Measurements from ENCODE around the gene XXYLT1. TPM values are rescaled to one million over a fixed set of nuclear protein-coding genes. Genes with fewer than 3 reads are reported as not detected.

Gene XXYLT1
- total and polyA plus RNA-seq, 2 of the 4 experiments (the other 2 are of a cell fraction) = 14.7 to 18.1 TPM

DNA sequence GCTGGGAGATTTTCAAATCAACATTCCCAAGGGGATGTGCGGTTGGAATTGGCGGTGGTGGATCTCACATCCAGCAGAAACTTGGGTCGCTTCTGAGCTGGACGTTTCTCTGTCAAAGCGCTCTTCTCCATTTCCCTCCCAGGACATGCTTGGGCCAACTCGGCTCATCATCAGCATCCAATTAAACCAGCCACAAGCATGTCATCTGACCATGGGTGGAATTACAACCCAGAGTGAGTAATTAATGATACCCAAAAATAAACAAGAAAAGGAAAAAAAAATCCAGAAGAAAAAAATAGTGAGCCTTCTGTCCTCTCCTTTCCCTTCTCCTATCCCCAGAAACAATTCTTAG is 111.2 kb downstream of the XXYLT1 start:
- POLR2A ChIA-PET (ENCODE audit: unreplicated experiment) = no interaction called here
- BruUV-seq (replicated peaks) = no TSS peak
- dilution Hi-C loops (cut with HindIII; ENCODE audit: low sequenced_read_pairs, unreplicated experiment) = no loop called here

More for the DNA sequence above, 111.2 kb downstream of the XXYLT1 start:
- Histone ChIP-seq H3K18ac (ENCODE audit: low read depth, low read length) (peak overlapping the region; percentile 89), H2AK5ac (ENCODE audit: low read depth, low read length) (peak overlapping the region; percentile 99; the same call in 1 of the 2 replicates), H3K4me3 (ENCODE audit: insufficient read depth, low read depth, low read length) (no peak overlapping the region), H4K8ac (ENCODE audit: low read depth in 2 of 2, low read length in 2 of 2) (peak overlapping the region; percentile 88 to 89; a peak in 3 of 4 replicates), H2BK20ac (ENCODE audit: low read depth, low read length) (peak overlapping the region; percentile 92), H3K4me2 (ENCODE audit: low read depth, low read length) (peak overlapping the region; percentile 56), H4K20me1 (ENCODE audit: insufficient read depth, low read length) (no peaks in the 10 kb centered on the region), H3K9ac (ENCODE audit: low read depth, low read length) (no peak overlapping the region), H2AFZ (replicated peaks; ENCODE audit: low read length, poor library complexity) (peak overlapping the region; percentile 55), H3K9me3 (ENCODE audit: control insufficient read depth, insufficient read depth, low read length) (no peaks in the 10 kb centered on the region), H3K27me3 (ENCODE audit: control insufficient read depth, insufficient read depth, low read length) (no peaks in the 10 kb centered on the region), H3K23ac (ENCODE audit: low read depth, low read length) (peak overlapping the region; percentile 77), H3K9me1 (ENCODE audit: insufficient read depth, low read length) (peaks cover 40% of the 10 kb centered on the region), H3K4ac (ENCODE audit: low read depth, low read length) (peak overlapping the region; percentile 98), H2AK9ac (replicated peaks; ENCODE audit: low read depth, low read length, poor library complexity) (peak overlapping the region; percentile 66), H2BK120ac (ENCODE audit: low read depth, low read length) (peak overlapping the region; percentile 99), H3K27ac (ENCODE audit: insufficient read depth, low read length) (peak overlapping the region; percentile 92), H3K36me3 (ENCODE audit: control insufficient read depth, insufficient read depth, low read length) (no peaks in the 10 kb centered on the region), H2BK5ac (ENCODE audit: low read depth, low read length, poor library complexity, severe bottlenecking) (peak overlapping the region; percentile 74), H4K91ac (ENCODE audit: insufficient read depth, low read depth, low read length) (peak overlapping the region; percentile 88), H2BK15ac (ENCODE audit: low read depth, low read length) (peak overlapping the region; percentile 100; the same call in 1 of the 3 replicates), H3K79me1 (ENCODE audit: low read depth in 1 of 2, low read length in 2 of 2) (peaks cover 20 to 54% of the 10 kb centered on the region in 2 experiments), H4K5ac (ENCODE audit: low read depth, low read length) (peak overlapping the region; percentile 83), H3K4me1 (ENCODE audit: control insufficient read depth, insufficient read depth, low read length) (peaks cover 24% of the 10 kb centered on the region), H3K14ac (replicated peaks; ENCODE audit: low read depth, low read length) (peak overlapping the region; percentile 97), H3K56ac (ENCODE audit: extremely low read depth, insufficient read depth, low read length) (peak overlapping the region; percentile 19; the same call in 1 of the 2 replicates)
- in situ Hi-C loops (cut with MboI; ENCODE audit: low sequenced_read_pairs) (no loop called here), intact Hi-C loops (cut with micrococcal nuclease) (loop anchor here (10.0 kb wide), 1 partner anchor 95 kb away; no protein-coding TSS in a partner anchor)
- peak; percentile 21; the same call in 1 of the 2 replicates for TF ChIP-seq USF2 (IDR thresholded peaks at IDR 0.05; ENCODE audit: low read depth, low read length)
- no peak for TF ChIP-seq SMC3 (IDR thresholded peaks at IDR 0.05; ENCODE audit: low read depth, low read length)
- ATAC-seq (ENCODE audit: low read depth) (peak; percentile 19), DNase-seq (peak; percentile 47)
- 20% methylated on average over 1 of the region's 6 CpGs; no CpG with 5 or more reads in 1 of the 2 experiments for WGBS, 2 experiments (ENCODE audit: extremely low coverage in 2 of 2, insufficient read length in 1 of 2)
- CTCF ChIA-PET = interaction anchor here (0.5 to 0.8 kb wide), 3 partner anchors 28 to 197 kb away, joined by 3 read pairs; no protein-coding TSS in a partner anchor

Measured in IMR-90 (cell line).